Mesenchymal stem cell (in vitro differentiated cells and primary cell): ENCODE measurements around the gene ALDH1L1.

Experiments used
- DNase-seq: peaks from one replicate; pipeline ENCODE4 v3.0.0-alpha.2; 2013
- H2AFZ ChIP-seq: one replicate; pipeline ENCODE4 v1.6.1; 2013; ENCODE audit warnings: low read depth, mild to moderate bottlenecking, control low read depth, inconsistent platforms, low read length, moderate library complexity
- H2AK5ac ChIP-seq: 2 replicates; pipeline ENCODE4 v1.6.1; 2013; ENCODE audit warnings: low read length, moderate library complexity, mild to moderate bottlenecking, inconsistent platforms; ENCODE audit not compliant: severe bottlenecking
- H2BK120ac ChIP-seq: one replicate; pipeline ENCODE4 v1.6.1; 2013; ENCODE audit warnings: low read depth, mild to moderate bottlenecking, inconsistent platforms, low read length, moderate library complexity
- H2BK12ac ChIP-seq, 2 experiments: one replicate each; pipeline ENCODE4 v1.6.1; 2013; ENCODE audit warnings: inconsistent platforms in 2 of 2, low read length in 2 of 2, mild to moderate bottlenecking in 2 of 2, moderate library complexity in 2 of 2, control low read depth in 1 of 2
- H2BK15ac ChIP-seq: one replicate; pipeline ENCODE4 v1.6.1; 2013; ENCODE audit warnings: mild to moderate bottlenecking, low read depth, inconsistent platforms; ENCODE audit not compliant: poor library complexity, severe bottlenecking
- H2BK5ac ChIP-seq: 2 replicates; pipeline ENCODE4 v1.6.1; 2013; ENCODE audit warnings: low read depth, mild to moderate bottlenecking, low read length, control low read depth, inconsistent platforms; ENCODE audit not compliant: poor library complexity, severe bottlenecking
- H3K14ac ChIP-seq, 2 experiments: one replicate each; pipeline ENCODE4 v1.6.1; 2013; ENCODE audit warnings: inconsistent platforms in 2 of 2, low read length in 2 of 2, control low read depth in 1 of 2, mild to moderate bottlenecking in 1 of 2, moderate library complexity in 1 of 2
- H3K18ac ChIP-seq, 2 experiments: one replicate each; pipeline ENCODE4 v1.6.1; 2013; ENCODE audit warnings: inconsistent platforms in 2 of 2, low read length in 2 of 2, control low read depth in 1 of 2, low read depth in 1 of 2, mild to moderate bottlenecking in 1 of 2
- H3K23ac ChIP-seq, 2 experiments: one replicate each; pipeline ENCODE4 v1.6.1; 2013; ENCODE audit warnings: inconsistent platforms in 2 of 2, low read length in 2 of 2, mild to moderate bottlenecking in 2 of 2, moderate library complexity in 2 of 2, control low read depth in 1 of 2
- H3K27ac ChIP-seq: 2 replicates; pipeline ENCODE4 v1.5.1; 2013; ENCODE audit warnings: mild to moderate bottlenecking, moderate library complexity, low read length, control low read depth, inconsistent platforms; ENCODE audit not compliant: poor library complexity, severe bottlenecking
- H3K27me3 ChIP-seq, 2 experiments: 2 replicates each; pipeline versions ENCODE4 v1.6.1 to v1.7.0; 2013; ENCODE audit warnings: low read length in 2 of 2, mild to moderate bottlenecking in 2 of 2, moderate library complexity in 2 of 2, control low read depth in 1 of 2, inconsistent platforms in 1 of 2; ENCODE audit not compliant: control insufficient read depth in 1 of 2, insufficient read depth in 1 of 2
- H3K36me3 ChIP-seq, 2 experiments: 2 replicates each; pipeline versions ENCODE4 v1.6.1 to v1.7.0; 2013; ENCODE audit warnings: low read length in 2 of 2, control low read depth in 1 of 2, inconsistent platforms in 1 of 2, low read depth in 1 of 2, mild to moderate bottlenecking in 1 of 2; ENCODE audit not compliant: insufficient read depth in 2 of 2, control insufficient read depth in 1 of 2
- H3K4ac ChIP-seq, 2 experiments: one replicate each; pipeline ENCODE4 v1.6.1; 2013; ENCODE audit warnings: inconsistent platforms in 2 of 2, low read length in 2 of 2, mild to moderate bottlenecking in 2 of 2, moderate library complexity in 2 of 2, control low read depth in 1 of 2, low read depth in 1 of 2
- H3K4me1 ChIP-seq: 2 replicates; pipeline ENCODE4 v1.6.1; 2013; ENCODE audit warnings: low read depth, low read length, control low read depth; ENCODE audit not compliant: control insufficient read depth, insufficient read depth
- H3K4me2 ChIP-seq: 2 replicates; pipeline ENCODE4 v1.6.1; 2013; ENCODE audit warnings: low read length, mild to moderate bottlenecking, inconsistent platforms; ENCODE audit not compliant: poor library complexity, severe bottlenecking
- H3K4me3 ChIP-seq, 2 experiments: 2 replicates each; pipeline versions ENCODE4 v1.5.1 to v1.7.0; 2013; ENCODE audit warnings: low read length in 2 of 2, mild to moderate bottlenecking in 2 of 2, control low read depth in 1 of 2, low read depth in 1 of 2; ENCODE audit not compliant: insufficient read depth in 1 of 2
- H3K79me1 ChIP-seq: replicated peaks from 2 replicates; pipeline ENCODE4 v1.6.1; 2013; ENCODE audit warnings: mild to moderate bottlenecking, control low read depth, low read length, inconsistent platforms; ENCODE audit not compliant: poor library complexity, severe bottlenecking
- H3K9ac ChIP-seq: 2 replicates; pipeline ENCODE4 v1.7.0; 2013; ENCODE audit warnings: mild to moderate bottlenecking, low read length, moderate library complexity
- H3K9me3 ChIP-seq: 2 replicates; pipeline ENCODE4 v1.7.0; 2013; ENCODE audit warnings: mild to moderate bottlenecking, low read length; ENCODE audit not compliant: control insufficient read depth
- H4K8ac ChIP-seq: one replicate; pipeline ENCODE4 v1.6.1; 2013; ENCODE audit warnings: inconsistent platforms, mild to moderate bottlenecking, low read length, moderate library complexity
- H4K91ac ChIP-seq: one replicate; pipeline ENCODE4 v1.6.1; 2013; ENCODE audit warnings: mild to moderate bottlenecking, low read length, inconsistent platforms
- whole genome bisulfite sequencing: methylation state at CpG from one replicate; pipeline ENCODE4 v1.1.7; 2013; ENCODE audit warnings: mixed read lengths; 5-methylcytosine and 5-hydroxymethylcytosine counted together

Gene ALDH1L1

GRCh38 chr3:126131881-126132750 is 48.3 kb downstream of the ALDH1L1 start:
- 79% methylated on average over 16 of the region's 16 CpGs for WGBS
- no peak overlapping the region for H4K8ac ChIP-seq

DNA sequence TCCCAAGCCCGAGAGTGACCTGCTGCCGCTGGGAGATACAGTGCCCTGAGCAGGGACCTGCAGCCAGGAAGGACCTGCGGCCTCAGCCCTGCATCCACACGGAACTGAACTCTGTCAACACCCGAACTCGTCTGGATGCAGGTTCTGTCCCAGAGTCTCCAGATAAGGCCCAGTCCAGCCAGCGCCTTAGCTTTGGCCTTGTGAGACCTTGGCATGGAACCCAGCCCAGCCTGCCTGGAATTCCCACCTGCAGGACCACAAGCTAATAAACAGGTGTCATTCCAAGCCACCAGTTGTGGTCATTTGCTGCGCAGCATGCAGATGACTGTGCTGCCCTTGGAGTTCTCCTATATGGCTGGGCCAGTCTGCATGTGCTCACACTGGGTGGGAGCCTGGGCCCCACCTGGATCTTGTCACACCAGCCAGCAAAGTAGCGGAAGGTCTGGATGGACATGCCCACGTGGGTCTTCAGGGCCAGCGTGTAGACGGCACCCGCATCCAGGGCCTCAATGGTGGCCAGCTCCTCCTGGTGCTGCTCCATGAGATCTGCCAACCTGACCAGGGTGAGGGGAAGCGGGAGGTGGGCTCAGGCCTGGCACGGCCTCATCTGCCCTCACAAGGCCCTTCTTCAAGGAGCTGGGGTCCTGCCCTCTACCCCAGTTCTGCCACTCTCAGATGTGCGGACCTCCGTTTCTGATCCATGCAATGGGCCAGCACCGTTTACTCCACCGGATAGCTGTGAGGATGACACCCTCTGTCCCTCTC is 49.2 kb downstream of the ALDH1L1 start:
- Histone ChIP-seq H2AK5ac (no peak overlapping the region), H3K9ac (no peak overlapping the region), H4K8ac (no peak overlapping the region), H4K91ac (no peak overlapping the region), H3K27ac (no peak overlapping the region), H3K36me3 (no peaks in the 10 kb centered on the region), H3K9me3 (no peaks in the 10 kb centered on the region), H3K4me3 (no peak overlapping the region), H3K14ac (no peak overlapping the region), H3K27me3 (peaks cover 28 to 76% of the 10 kb centered on the region in 2 experiments), H3K4me1 (peaks cover 2% of the 10 kb centered on the region), H2BK15ac (no peak overlapping the region), H3K4me2 (no peak overlapping the region), H3K18ac (no peak overlapping the region), H2AFZ (no peak overlapping the region), H2BK12ac (no peak overlapping the region), H3K23ac (no peak overlapping the region), H2BK5ac (no peak overlapping the region), H3K79me1 (no peaks in the 10 kb centered on the region), H3K4ac (no peak overlapping the region), H2BK120ac (no peak overlapping the region)
- DNase-seq: no peak
- 84% methylated on average over 19 of the region's 19 CpGs for WGBS

More at GRCh38 chr3:126131881-126132750, 48.3 kb downstream of the ALDH1L1 start:
- Histone ChIP-seq H3K27me3 (peaks cover 27 to 76% of the 10 kb centered on the region in 2 experiments), H3K4me1 (peaks cover 2% of the 10 kb centered on the region), H3K23ac (no peak overlapping the region), H3K9ac (no peak overlapping the region), H2BK15ac (no peak overlapping the region), H3K4me3 (no peak overlapping the region), H2AFZ (no peak overlapping the region), H3K4me2 (no peak overlapping the region), H3K79me1 (no peaks in the 10 kb centered on the region), H3K18ac (no peak overlapping the region), H4K91ac (no peak overlapping the region), H2BK120ac (no peak overlapping the region), H3K14ac (no peak overlapping the region), H3K9me3 (no peaks in the 10 kb centered on the region), H3K27ac (no peak overlapping the region), H3K36me3 (no peaks in the 10 kb centered on the region), H2AK5ac (no peak overlapping the region), H3K4ac (no peak overlapping the region), H2BK5ac (no peak overlapping the region), H2BK12ac (no peak overlapping the region)
- DNase-seq: no peak

DNA sequence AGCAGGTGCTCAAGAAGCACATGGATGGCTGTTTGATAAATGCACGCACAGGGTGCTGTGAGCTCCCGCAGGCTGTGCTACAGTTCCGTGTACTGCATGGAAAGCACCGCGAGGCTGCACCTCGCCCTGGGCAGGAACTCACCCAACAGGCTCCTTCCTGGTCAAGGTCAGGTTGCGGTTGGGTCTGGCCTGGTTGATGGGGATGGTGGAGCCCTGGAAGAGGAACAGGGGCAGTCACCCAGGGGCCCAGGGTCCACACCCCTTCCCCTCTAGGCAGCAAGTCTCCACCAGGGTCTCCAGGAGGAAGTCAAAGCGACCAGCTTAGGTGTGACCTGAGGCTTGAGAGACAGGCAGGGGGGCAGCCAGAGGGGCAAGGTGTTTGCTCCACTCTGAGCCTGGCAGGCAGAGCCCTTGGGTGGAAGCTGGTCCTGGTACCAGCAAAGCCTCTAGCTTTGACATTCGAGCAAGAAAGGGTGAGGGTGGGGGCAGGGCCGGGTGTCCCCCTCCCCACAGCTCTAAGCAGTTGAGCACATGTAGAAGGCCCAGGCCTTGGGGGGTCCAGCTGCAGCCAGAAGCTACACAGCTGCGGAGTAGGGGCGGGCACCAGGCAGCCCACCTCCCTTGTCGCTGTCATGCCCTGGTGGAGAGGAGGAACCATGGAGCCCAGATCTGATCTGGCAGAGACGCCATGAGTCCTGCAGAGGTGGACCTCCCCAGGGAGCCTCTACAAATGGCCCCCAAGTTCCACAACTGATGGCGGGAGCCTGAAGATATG is 50.1 kb downstream of the ALDH1L1 start:
- no peak overlapping the region for H3K4me2 ChIP-seq
- no peak overlapping the region for H2BK12ac ChIP-seq
- no peak overlapping the region for H3K18ac ChIP-seq
- no peak overlapping the region for H3K23ac ChIP-seq
- H2AK5ac ChIP-seq: no peak overlapping the region
- H3K9me3 ChIP-seq: no peaks in the 10 kb centered on the region
- no peak overlapping the region for H3K14ac ChIP-seq
- 80% methylated on average over 15 of the region's 15 CpGs for WGBS
- H3K4ac ChIP-seq: no peak overlapping the region
- H3K9ac ChIP-seq: no peak overlapping the region
- H3K27ac ChIP-seq: no peak overlapping the region
- H2BK120ac ChIP-seq: no peak overlapping the region
- no peak overlapping the region for H2AFZ ChIP-seq
- no peak overlapping the region for H2BK5ac ChIP-seq
- H4K8ac ChIP-seq: no peak overlapping the region
- DNase-seq: no peak
- peaks cover 33 to 77% of the 10 kb centered on the region in 2 experiments for H3K27me3 ChIP-seq
- no peak overlapping the region for H3K4me3 ChIP-seq
- no peak overlapping the region for H2BK15ac ChIP-seq
- H4K91ac ChIP-seq: no peak overlapping the region
- H3K36me3 ChIP-seq: no peaks in the 10 kb centered on the region
- H3K4me1 ChIP-seq: peaks cover 2% of the 10 kb centered on the region
- no peaks in the 10 kb centered on the region for H3K79me1 ChIP-seq
